ENCODE data around the gene TMEM158. TPM values are rescaled to one million over a fixed set of nuclear protein-coding genes. Genes with fewer than 3 reads are reported as not detected.
A peak's percentile ranks its signal among the peaks of the same experiment; 100 is the strongest.

TMEM158 gene
- total RNA-seq, 1 donor from 2014 or later: 14.1 TPM

- FAIRE-seq: no peak
- H3K4me2 ChIP-seq (ENCODE audit: low read length): no peak overlapping the region
- H2AFZ ChIP-seq (ENCODE audit: low read depth, low read length): no peak overlapping the region
- no peaks in the 10 kb centered on the region for H3K4me1 ChIP-seq (ENCODE audit: insufficient read depth, low read length)
- no peaks in the 10 kb centered on the region for H3K9me3 ChIP-seq (ENCODE audit: insufficient read depth, low read depth, low read length)
- H3K27ac ChIP-seq (ENCODE audit: low read depth, low read length): no peak overlapping the region
- H3K4me1 Mint-ChIP-seq (ENCODE audit: low read depth, unreplicated experiment): no peaks in the 10 kb centered on the region
- no peak overlapping the region for H3K9ac ChIP-seq (ENCODE audit: low read length)
- TF ChIP-seq EZH2 (IDR thresholded peaks at IDR 0.05; ENCODE audit: insufficient read depth, low read length) (no peak), CTCF (IDR thresholded peaks at IDR 0.05; ENCODE audit: insufficient read depth, low read depth, low read length) (no peak)
- H3K4me3 ChIP-seq (ENCODE audit: insufficient read depth, low read depth, low read length): no peak overlapping the region
- no peaks in the 10 kb centered on the region for H4K20me1 ChIP-seq (ENCODE audit: insufficient read depth, low read length)
- no peaks in the 10 kb centered on the region for H3K9me3 Mint-ChIP-seq (ENCODE audit: unreplicated experiment)
- peaks cover 2% of the 10 kb centered on the region for H3K27me3 ChIP-seq (ENCODE audit: insufficient read depth, low read length)
- DNase-seq (ENCODE audit: low read depth): peak; percentile 42
- no peaks in the 10 kb centered on the region for H3K79me2 ChIP-seq (ENCODE audit: insufficient read depth, low read length)
- H3K36me3 ChIP-seq (ENCODE audit: insufficient read depth, low read length): no peaks in the 10 kb centered on the region
- peaks cover 2% of the 10 kb centered on the region for H3K36me3 Mint-ChIP-seq (ENCODE audit: low read depth, unreplicated experiment)
- peaks cover 3% of the 10 kb centered on the region for H3K27me3 Mint-ChIP-seq (ENCODE audit: low read depth, unreplicated experiment)
- no peak overlapping the region for H3K27ac Mint-ChIP-seq (ENCODE audit: unreplicated experiment)
- no peak overlapping the region for H3K4me3 Mint-ChIP-seq (ENCODE audit: unreplicated experiment)
These were observed 27.2 kb upstream of the TMEM158 start for GRCh38 chr3:45253316-45253715.

- H3K9ac ChIP-seq (ENCODE audit: low read length): no peak overlapping the region
- H3K27ac Mint-ChIP-seq (ENCODE audit: unreplicated experiment): no peak overlapping the region
- no peaks in the 10 kb centered on the region for H3K9me3 Mint-ChIP-seq (ENCODE audit: unreplicated experiment)
- H3K4me3 Mint-ChIP-seq (ENCODE audit: unreplicated experiment): no peak overlapping the region
- no peaks in the 10 kb centered on the region for H3K9me3 ChIP-seq (ENCODE audit: insufficient read depth, low read depth, low read length)
- H3K27me3 Mint-ChIP-seq (ENCODE audit: low read depth, unreplicated experiment): no peaks in the 10 kb centered on the region
- H3K4me3 ChIP-seq (ENCODE audit: insufficient read depth, low read depth, low read length): no peak overlapping the region
- H4K20me1 ChIP-seq (ENCODE audit: insufficient read depth, low read length): no peaks in the 10 kb centered on the region
- no peaks in the 10 kb centered on the region for H3K79me2 ChIP-seq (ENCODE audit: insufficient read depth, low read length)
- no peak for FAIRE-seq
- no peaks in the 10 kb centered on the region for H3K4me1 ChIP-seq (ENCODE audit: insufficient read depth, low read length)
- no peak overlapping the region for H2AFZ ChIP-seq (ENCODE audit: low read depth, low read length)
- DNase-seq (ENCODE audit: low read depth): no peak
- no peaks in the 10 kb centered on the region for H3K36me3 Mint-ChIP-seq (ENCODE audit: low read depth, unreplicated experiment)
- H3K4me2 ChIP-seq (ENCODE audit: low read length): no peak overlapping the region
- no peak for TF ChIP-seq EZH2 (IDR thresholded peaks at IDR 0.05; ENCODE audit: insufficient read depth, low read length)
- no peak for TF ChIP-seq CTCF (IDR thresholded peaks at IDR 0.05; ENCODE audit: insufficient read depth, low read depth, low read length)
- H3K4me1 Mint-ChIP-seq (ENCODE audit: low read depth, unreplicated experiment): no peaks in the 10 kb centered on the region
- H3K36me3 ChIP-seq (ENCODE audit: insufficient read depth, low read length): no peaks in the 10 kb centered on the region
- H3K27me3 ChIP-seq (ENCODE audit: insufficient read depth, low read length): peaks cover 2% of the 10 kb centered on the region
- no peak overlapping the region for H3K27ac ChIP-seq (ENCODE audit: low read depth, low read length)
These were observed 26.7 kb upstream of the TMEM158 start for GRCh38 chr3:45252826-45253225.

- Mint-ChIP-seq H3K36me3 (ENCODE audit: low read depth, unreplicated experiment) (no peaks in the 10 kb centered on the region), H3K27ac (ENCODE audit: unreplicated experiment) (no peak overlapping the region), H3K4me3 (ENCODE audit: unreplicated experiment) (no peak overlapping the region), H3K9me3 (ENCODE audit: unreplicated experiment) (peaks cover 3% of the 10 kb centered on the region), H3K4me1 (ENCODE audit: low read depth, unreplicated experiment) (no peaks in the 10 kb centered on the region), H3K27me3 (ENCODE audit: low read depth, unreplicated experiment) (peaks cover 6% of the 10 kb centered on the region)
- Histone ChIP-seq H3K27ac (ENCODE audit: low read depth, low read length) (no peak overlapping the region), H4K20me1 (ENCODE audit: insufficient read depth, low read length) (no peaks in the 10 kb centered on the region), H3K27me3 (ENCODE audit: insufficient read depth, low read length) (no peaks in the 10 kb centered on the region), H3K9me3 (ENCODE audit: insufficient read depth, low read depth, low read length) (no peaks in the 10 kb centered on the region), H3K4me2 (ENCODE audit: low read length) (no peak overlapping the region), H3K79me2 (ENCODE audit: insufficient read depth, low read length) (no peaks in the 10 kb centered on the region), H2AFZ (ENCODE audit: low read depth, low read length) (no peak overlapping the region), H3K9ac (ENCODE audit: low read length) (no peak overlapping the region), H3K36me3 (ENCODE audit: insufficient read depth, low read length) (no peaks in the 10 kb centered on the region), H3K4me1 (ENCODE audit: insufficient read depth, low read length) (no peaks in the 10 kb centered on the region), H3K4me3 (ENCODE audit: insufficient read depth, low read depth, low read length) (no peak overlapping the region)
- DNase-seq (ENCODE audit: low read depth) (no peak), FAIRE-seq (no peak)
- no peak for TF ChIP-seq EZH2 (IDR thresholded peaks at IDR 0.05; ENCODE audit: insufficient read depth, low read length)
- TF ChIP-seq CTCF (IDR thresholded peaks at IDR 0.05; ENCODE audit: insufficient read depth, low read depth, low read length): no peak
These were observed 23.3 kb upstream of the TMEM158 start for GRCh38 chr3:45249391-45249790.
